AG09319 (cell line): ENCODE results near the gene TMEM132C.

Source experiments
- DNase-seq: peaks from one replicate; pipeline ENCODE4 v3.0.0-alpha.2; 2010; ENCODE audit warnings: low read depth; ENCODE audit errors: extremely low read depth
- TF ChIP-seq, protein P1 (sequence below): IDR thresholded peaks from 2 replicates; pipeline ENCODE4 v1.5.1; 2011; ENCODE audit warnings: low read depth, mild to moderate bottlenecking, inconsistent platforms, low read length, moderate library complexity

The TMEM132C gene

GRCh38 chr12:128325646-128326045 is 58.7 kb downstream of the TMEM132C start:
- TF ChIP-seq, protein P1, sequence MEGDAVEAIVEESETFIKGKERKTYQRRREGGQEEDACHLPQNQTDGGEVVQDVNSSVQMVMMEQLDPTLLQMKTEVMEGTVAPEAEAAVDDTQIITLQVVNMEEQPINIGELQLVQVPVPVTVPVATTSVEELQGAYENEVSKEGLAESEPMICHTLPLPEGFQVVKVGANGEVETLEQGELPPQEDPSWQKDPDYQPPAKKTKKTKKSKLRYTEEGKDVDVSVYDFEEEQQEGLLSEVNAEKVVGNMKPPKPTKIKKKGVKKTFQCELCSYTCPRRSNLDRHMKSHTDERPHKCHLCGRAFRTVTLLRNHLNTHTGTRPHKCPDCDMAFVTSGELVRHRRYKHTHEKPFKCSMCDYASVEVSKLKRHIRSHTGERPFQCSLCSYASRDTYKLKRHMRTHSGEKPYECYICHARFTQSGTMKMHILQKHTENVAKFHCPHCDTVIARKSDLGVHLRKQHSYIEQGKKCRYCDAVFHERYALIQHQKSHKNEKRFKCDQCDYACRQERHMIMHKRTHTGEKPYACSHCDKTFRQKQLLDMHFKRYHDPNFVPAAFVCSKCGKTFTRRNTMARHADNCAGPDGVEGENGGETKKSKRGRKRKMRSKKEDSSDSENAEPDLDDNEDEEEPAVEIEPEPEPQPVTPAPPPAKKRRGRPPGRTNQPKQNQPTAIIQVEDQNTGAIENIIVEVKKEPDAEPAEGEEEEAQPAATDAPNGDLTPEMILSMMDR = no peak
- DNase-seq = no peak

DNA sequence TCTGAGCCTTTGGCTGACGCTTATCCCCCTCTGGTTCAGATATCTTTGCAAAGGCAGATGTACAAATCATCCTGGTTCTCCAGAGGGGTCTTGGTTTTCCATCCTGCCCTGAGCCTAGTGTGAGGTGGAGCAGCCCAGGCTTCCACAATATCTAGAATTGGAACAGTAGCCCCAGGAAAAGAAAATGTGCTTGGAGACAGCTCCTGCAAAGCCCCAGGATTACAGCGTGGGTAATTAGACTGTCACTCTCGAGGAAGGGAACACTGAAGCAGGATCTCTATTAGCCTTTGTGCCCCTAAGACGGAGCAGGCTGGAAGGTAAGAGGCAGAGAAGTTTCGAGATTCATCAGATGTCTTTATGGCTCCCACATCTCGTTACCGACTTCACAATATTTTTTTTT is 59.4 kb downstream of the TMEM132C start:
- TF ChIP-seq, protein P1 = no peak
- DNase-seq = no peak

DNA sequence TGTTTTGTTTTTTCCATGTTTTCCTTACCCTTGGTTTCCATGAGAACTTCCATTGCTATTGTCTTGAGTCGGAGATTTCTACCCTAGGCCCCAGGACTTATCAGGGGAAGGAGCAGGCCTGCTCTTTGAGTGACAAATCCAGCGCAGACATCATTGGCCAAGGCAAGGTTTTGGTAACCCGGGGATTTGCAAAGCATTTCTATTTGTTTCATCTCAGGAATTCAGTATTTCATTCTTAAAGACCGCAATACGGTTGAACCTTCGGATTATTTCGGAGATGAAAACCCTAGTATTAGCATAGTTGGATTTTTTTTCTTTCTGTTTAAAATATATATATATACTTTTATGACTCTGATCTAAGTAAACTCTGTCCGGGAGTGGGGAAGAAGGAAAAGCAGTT is 62.0 kb downstream of the TMEM132C start:
- DNase-seq = no peak
- TF ChIP-seq, protein P1 = no peak

GRCh38 chr12:128336204-128337070 is 69.5 kb downstream of the TMEM132C start:
- no peak for DNase-seq
- TF ChIP-seq, protein P1 = no peak

DNA sequence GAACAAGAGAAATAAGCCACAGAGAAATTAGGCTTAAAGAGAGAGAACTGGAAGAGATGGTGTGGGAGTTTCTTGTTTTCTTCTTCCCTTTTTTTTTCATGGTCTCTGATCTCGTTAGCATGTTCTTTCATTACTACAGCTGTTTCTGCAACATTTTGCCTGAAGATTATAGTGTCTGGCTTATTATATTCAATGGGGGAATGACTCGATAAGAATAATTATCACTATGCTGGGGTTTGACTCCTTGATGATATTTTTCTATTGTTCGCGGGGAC is 70.0 kb downstream of the TMEM132C start:
- TF ChIP-seq, protein P1 = no peak
- no peak for DNase-seq

- TF ChIP-seq, protein P1 = no peak
Measured at GRCh38 chr12:128337431-128338170, 70.6 kb downstream of the TMEM132C start.

DNA sequence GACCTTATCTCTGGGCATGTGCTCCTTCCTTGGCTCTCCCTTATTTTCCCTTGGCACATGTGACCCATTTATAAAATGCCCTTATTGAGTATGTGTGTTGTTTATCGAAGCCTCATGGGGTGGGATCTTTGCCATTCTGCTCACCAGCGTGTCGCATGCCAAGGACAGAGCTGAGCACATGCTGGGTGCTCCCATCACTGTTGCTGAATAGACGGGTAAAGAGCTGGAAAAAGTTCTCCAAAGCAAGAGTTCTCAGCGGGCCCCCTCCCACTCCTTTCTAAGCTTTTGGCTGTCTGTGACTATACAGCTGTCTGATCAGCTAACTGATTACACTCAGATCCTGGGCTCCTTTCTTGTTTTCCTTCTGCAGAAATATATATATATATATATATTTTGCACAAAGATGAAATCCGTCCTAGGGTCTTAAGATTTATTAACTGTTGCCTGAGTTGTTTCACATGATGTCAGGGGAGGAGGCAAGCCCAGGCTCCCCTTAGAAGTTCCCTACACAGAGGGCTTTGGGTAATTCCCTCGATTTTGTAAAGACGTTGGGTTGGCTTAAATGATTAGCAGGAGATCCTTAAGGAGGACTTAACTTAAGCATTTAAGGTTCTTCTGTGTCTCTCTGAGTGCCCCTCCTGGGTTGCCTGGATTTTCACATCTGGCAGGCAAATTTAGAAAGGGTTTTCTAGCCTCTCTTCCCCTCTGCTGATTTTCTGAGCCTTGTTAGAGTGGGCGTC is 71.6 kb downstream of the TMEM132C start:
- no peak for DNase-seq
- TF ChIP-seq, protein P1 = no peak

More at GRCh38 chr12:128337431-128338170, 70.6 kb downstream of the TMEM132C start:
- no peak for DNase-seq
